Caki2 (cell line): ENCODE data around the gene NR1I3. TPM values are rescaled to one million over a fixed set of nuclear protein-coding genes. Genes with fewer than 3 reads are reported as not detected.
A peak's percentile ranks its signal among the peaks of the same experiment; 100 is the strongest.
"Not testable (repeated sequence)": the region's sequence is repeated elsewhere in the genome, so short reads cannot be mapped to it uniquely, and the experiment has no call there.

Experiments used
- DNase-seq: peaks from one replicate; pipeline ENCODE4 v3.0.0-alpha.2; 2015; ENCODE audit warnings: low read depth
- in situ Hi-C: cut with HindIII; loops from 2 replicates; pipeline ENCODE4 v1.10.0; 2016; ENCODE audit warnings: low sequenced_read_pairs, low pct_unique_long_range_greater_than_20kb, mixed read lengths
- total RNA-seq: library from RNA; depleted of rRNA; stranded (reverse); fragments of >200 nt; shearing (Covaris generic); gene quantifications from 2 replicates; pipeline ENCODE4 v1.2.3, GENCODE V29; 2014; ENCODE audit warnings: low replicate concordance

Gene NR1I3
- total RNA-seq, 1 experiment from 2014 or later = not detected

GRCh38 chr1:161224695-161225087, 13.3 kb downstream of the NR1I3 start:
- in situ Hi-C loops = loop anchor here (25.0 kb wide), 1 partner anchor 163 kb away; no protein-coding TSS in a partner anchor
- DNase-seq = not testable (repeated sequence)

DNA sequence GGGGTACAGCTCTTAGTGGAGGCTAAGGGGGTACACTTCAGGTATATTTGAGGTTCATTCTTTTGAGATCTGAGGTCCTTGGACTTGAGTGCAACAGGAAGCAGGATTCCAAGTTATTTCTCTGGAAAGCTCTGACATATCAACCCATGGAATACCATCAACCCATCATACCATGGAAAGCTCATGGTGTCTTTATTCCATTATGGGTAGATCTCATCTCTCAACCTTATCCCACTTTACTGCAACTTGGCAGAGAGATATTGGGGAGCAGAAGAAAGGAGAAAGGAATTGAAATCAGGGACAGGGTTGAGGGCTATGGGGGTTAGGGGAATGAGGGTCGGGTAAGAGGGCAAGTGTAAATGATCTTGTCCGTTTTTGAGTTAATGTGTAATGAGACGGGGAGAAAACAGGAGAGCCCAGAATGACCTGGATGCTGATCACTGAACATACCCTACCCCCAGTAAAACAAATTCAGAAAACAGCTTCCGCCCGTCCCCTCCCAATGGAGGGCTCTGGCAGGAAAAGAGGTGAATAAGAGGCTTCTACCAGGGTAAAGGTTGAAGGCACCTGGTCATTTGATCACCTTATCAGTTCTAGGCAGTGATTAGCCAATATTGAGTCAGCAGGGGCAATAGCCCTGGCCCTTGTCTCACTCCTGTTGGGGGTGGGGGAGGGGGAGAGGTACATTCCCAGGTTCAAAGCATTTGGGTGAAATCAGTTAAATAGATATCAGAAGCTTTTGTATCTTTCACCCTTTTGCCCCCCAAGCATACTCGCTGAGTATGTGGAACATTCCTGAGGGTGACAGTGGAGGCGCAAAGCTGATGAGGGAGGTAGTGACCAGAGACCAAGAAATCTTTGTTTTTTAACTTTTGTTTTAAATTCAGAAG, 14.0 kb downstream of the NR1I3 start:
- in situ Hi-C loops = loop anchor here (25.0 kb wide), 1 partner anchor 163 kb away; no protein-coding TSS in a partner anchor
- DNase-seq = no peak

GRCh38 chr1:161222175-161223019, 15.6 kb downstream of the NR1I3 start:
- in situ Hi-C loops = loop anchor here (25.0 kb wide), 1 partner anchor 165 kb away; no protein-coding TSS in a partner anchor
- no peak for DNase-seq

DNA sequence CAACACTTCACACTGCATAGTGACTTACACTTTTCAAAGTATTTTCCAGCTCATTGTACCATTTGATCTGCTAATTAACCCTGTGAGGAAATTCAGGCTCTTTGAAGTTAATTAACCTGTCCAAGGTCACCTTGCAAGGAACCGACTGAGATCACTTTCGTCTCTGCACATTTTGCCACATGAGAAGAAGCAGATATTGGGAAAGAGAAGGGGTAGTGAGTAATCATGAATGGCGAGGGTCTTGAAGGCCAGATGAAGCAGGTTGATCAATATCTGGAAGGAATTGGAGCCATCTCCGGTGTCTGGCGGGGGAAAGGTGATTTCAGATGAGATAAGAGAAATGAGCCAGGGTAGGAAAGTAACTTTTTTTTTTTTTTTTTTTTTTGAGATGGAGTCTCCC, 18.0 kb downstream of the NR1I3 start:
- in situ Hi-C loops = loop anchor here (25.0 kb wide), 1 partner anchor 167 kb away; no protein-coding TSS in a partner anchor
- no peak for DNase-seq

DNA sequence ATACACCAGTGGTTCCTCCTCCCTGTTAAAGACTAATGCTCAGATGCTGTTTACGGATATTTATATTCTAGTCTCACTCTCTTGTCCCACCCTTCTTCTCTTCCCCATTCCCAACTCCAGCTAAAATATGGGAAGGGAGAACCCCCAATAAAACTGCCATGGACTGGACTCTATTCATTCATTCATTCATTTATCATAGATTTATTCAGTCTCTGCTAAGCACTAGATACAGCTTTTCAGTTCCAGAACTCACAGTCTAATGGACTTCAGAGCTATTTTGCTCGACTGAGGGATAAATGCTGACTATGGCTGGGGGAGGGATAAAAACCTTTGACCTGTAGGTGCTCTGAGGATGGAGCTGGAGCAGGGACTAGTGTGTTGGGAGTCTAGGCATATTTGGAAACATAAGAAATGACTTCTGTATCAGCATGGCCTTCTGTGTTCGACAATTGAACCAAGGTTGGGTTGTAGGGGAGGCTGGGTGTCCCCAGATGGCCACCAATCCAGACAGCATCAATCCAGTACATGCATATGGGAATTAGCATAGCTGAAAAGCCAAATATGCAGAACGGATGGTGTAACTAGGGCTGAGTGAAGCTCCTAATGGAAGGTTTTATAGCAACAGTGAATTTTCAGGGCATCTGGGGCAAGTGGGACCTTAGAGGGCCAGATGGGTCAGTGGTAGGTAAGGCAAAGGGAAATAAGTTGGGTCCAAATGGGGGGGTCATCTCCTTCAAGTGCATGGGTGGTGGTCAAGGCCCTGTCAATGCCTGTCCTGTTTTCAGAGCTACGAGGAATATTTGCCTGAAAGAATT, 18.7 kb downstream of the NR1I3 start:
- no peak for DNase-seq
- in situ Hi-C loops = loop anchor here (25.0 kb wide), 1 partner anchor 168 kb away; no protein-coding TSS in a partner anchor

GRCh38 chr1:161218301-161219077, 19.5 kb downstream of the NR1I3 start:
- in situ Hi-C loops = loop anchor here (25.0 kb wide), 1 partner anchor 169 kb away; no protein-coding TSS in a partner anchor

DNA sequence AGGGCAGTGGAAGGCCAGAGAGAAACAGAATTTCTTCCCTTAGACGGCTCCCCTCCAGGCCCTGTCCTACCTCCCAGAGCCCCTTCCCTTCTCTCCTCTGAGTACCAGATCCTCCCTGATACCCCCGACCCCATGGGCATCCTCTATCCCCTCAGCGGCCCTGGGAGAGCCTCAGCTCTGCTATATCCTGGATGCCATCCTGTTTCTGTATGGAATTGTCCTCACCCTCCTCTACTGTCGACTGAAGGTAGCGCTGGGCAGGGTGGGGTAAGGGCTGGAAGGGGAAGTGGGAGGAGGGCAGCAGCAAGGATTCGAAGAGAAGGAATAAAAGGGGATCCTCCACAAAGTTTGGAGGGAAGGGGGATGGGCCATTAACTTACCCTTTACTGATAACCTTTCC, 20.2 kb downstream of the NR1I3 start:
- no peak for DNase-seq
- in situ Hi-C loops = loop anchor here (25.0 kb wide), 1 partner anchor 169 kb away; no protein-coding TSS in a partner anchor

More at GRCh38 chr1:161218301-161219077, 19.5 kb downstream of the NR1I3 start:
- DNase-seq = no peak

- in situ Hi-C loops = loop anchor here (25.0 kb wide), 1 partner anchor 170 kb away; no protein-coding TSS in a partner anchor
- no peak for DNase-seq
These were observed 20.9 kb downstream of the NR1I3 start for GRCh38 chr1:161216945-161217712.

DNA sequence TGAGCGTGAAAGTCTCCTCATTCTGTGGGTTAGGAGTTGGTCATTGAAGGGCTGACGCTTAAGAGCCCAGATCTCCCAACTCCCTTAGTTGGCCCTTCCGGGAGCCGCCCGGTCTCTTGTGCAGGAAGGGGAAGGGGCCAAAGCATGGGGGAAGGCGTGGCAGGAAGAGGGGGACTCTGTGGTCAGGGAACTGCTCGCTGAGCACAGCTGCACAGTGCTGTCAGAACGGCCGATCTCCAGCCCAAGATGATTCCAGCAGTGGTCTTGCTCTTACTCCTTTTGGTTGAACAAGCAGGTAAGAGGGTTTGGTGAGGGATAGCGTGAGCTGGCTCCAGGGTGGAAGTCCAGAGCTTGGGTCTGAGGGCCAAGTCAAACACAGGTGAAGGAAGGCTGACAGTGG, 22.9 kb downstream of the NR1I3 start, which contains the start of gene FCER1G:
Gene FCER1G, plus strand, starts transcription at position 220 of the 400 bp plus-strand sequence. Its CDS starts 27 bp downstream, at position 247.
- DNase-seq = no peak
- in situ Hi-C loops = loop anchor here (25.0 kb wide), 1 partner anchor 172 kb away; no protein-coding TSS in a partner anchor

DNA sequence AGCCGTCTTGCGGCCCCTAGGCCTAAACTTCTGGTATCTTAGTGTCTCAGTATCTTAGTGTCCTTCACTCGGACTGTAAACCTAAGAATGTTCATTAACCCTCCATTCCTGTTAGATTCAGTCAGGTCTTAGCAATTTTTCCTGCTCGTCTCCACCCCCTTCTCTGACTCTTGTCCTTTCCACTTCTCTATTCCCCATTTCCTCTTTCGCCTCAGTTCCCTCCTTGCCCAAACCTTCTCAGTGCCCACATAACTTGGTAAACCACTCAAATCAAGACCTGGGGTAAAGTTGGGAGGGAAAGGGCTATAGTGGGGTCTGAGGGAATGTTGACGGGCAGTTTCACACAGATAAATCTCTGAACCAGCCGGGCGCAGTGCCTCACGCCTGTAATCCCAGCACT, 23.6 kb downstream of the NR1I3 start:
- in situ Hi-C loops = loop anchor here (25.0 kb wide), 1 partner anchor 173 kb away; no protein-coding TSS in a partner anchor
- no peak for DNase-seq

DNA sequence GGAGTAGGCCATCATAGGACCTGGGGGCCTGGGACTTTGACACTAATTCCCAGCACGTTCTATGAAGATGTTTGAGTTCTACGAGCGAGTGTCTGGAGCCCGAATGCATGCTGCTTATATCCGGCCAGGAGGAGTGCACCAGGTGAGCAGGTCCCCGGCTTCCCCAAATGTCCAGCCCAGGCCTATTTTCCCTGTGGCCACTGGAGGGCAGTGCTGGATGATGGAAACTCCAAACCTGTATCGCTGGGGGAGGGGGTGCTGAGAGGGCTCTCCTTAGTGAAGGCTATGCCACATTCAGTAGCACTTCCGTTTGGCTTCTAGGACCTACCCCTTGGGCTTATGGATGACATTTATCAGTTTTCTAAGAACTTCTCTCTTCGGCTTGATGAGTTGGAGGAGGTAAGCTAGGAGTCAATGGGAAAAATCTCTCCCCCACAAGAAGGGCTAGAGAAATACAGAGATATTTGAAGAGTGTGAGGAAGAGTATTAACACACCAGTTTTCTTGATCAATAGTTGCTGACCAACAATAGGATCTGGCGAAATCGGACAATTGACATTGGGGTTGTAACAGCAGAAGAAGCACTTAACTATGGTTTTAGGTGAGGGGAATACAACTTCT, 28.1 kb downstream of the NR1I3 start:
- peak; percentile 54 for DNase-seq
- in situ Hi-C loops = loop anchor here (25.0 kb wide), 1 partner anchor 177 kb away; no protein-coding TSS in a partner anchor

GRCh38 chr1:161207173-161207572, 30.8 kb downstream of the NR1I3 start:
- in situ Hi-C loops = loop anchor here (25.0 kb wide), 1 partner anchor 180 kb away; no protein-coding TSS in a partner anchor
- no peak for DNase-seq

DNA sequence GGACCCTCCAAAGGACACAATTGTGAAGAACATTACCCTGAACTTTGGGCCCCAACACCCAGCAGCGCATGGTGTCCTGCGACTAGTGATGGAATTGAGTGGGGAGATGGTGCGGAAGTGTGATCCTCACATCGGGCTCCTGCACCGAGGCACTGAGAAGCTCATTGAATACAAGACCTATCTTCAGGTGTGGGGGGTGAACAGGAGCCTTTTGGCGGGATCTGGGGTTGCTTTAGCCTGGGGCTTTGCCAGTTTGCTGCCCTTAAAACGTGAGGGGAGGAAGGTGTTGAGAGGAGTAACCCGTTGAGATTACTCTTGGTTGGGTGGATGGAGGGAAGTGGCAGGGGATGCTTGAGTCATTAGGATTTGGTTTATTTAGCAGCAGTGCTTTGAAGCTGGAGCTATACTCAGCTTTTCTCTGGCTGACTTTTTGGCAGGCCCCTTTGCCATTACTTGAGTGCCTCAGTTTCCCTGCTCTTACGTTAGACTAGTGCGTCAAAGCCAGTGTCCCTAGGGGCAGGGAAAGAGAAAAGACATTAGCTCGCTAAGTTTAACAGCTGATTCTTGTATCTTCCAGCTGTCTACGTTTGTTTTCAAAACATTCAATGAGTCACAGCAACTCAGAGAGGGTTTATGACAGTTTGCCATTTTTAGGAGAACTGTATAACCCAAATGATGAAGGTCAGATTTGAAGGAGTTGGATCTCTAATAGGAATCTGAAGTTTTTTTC, 31.4 kb downstream of the NR1I3 start:
- no peak for DNase-seq
- in situ Hi-C loops = loop anchor here (25.0 kb wide), 1 partner anchor 181 kb away; no protein-coding TSS in a partner anchor

- DNase-seq = peak; percentile 95
- in situ Hi-C loops = loop anchor here (25.0 kb wide), 1 partner anchor 185 kb away; no protein-coding TSS in a partner anchor
These were observed 35.9 kb downstream of the NR1I3 start, which contains the start of gene NDUFS2 for GRCh38 chr1:161201836-161202712. Gene NDUFS2 (plus strand): TSS chr1:161202367. CDS start chr1:161202386, 19 bp downstream.
